H1 (cell line): ENCODE data around the gene DCDC2B. TPM values are rescaled to one million over a fixed set of nuclear protein-coding genes. Genes with fewer than 3 reads are reported as not detected.

Experiments used
- CTCF ChIA-PET: fragments of 300-600 bp; sonication (Branson Sonifier 250); formaldehyde crosslinking; loops from one replicate; lab custom pipeline; 2021; ENCODE audit not compliant: partially characterized antibody; lab: Charles Lee
- POLR2A ChIA-PET: fragments of 300-600 bp; sonication (Branson Sonifier 250); formaldehyde crosslinking; loops from one replicate; lab custom pipeline; 2021; ENCODE audit warnings: inconsistent platforms; ENCODE audit not compliant: partially characterized antibody; lab: Charles Lee
- DNase-seq, 2 experiments: peaks; one replicate each; pipeline versions ENCODE4 v3.0.0 to v3.0.0-alpha.2; 2010 to 2022; ENCODE audit warnings: low spot score in 2 of 2, low read depth in 1 of 2, mixed read lengths in 1 of 2
- FAIRE-seq: peaks from 2 replicates; lab custom pipeline; 2011; peaks lifted over from hg19 to GRCh38; lab: Jason Lieb, UNC
- H2AFZ ChIP-seq: 2 replicates; pipeline ENCODE4 v1.8.1; 2012; ENCODE audit warnings: low read length, inconsistent platforms
- H2AK5ac ChIP-seq: 2 replicates; pipeline ENCODE4 v1.6.1; 2013; ENCODE audit warnings: low read depth, low read length
- H2BK120ac ChIP-seq: replicated peaks from 2 replicates; pipeline ENCODE3; 2013; ENCODE audit warnings: low read depth, low read length, inconsistent platforms
- H2BK12ac ChIP-seq: 2 replicates; pipeline ENCODE4 v1.6.1; 2013; ENCODE audit warnings: low read depth, low read length
- H2BK15ac ChIP-seq: 2 replicates; pipeline ENCODE4 v1.6.1; 2013; ENCODE audit warnings: low read length
- H2BK20ac ChIP-seq: 2 replicates; pipeline ENCODE4 v1.6.1; 2013; ENCODE audit warnings: low read length
- H2BK5ac ChIP-seq: 2 replicates; pipeline ENCODE4 v1.6.1; 2013; ENCODE audit warnings: low read depth, low read length
- H3K14ac ChIP-seq: 2 replicates; pipeline ENCODE4 v1.6.1; 2013; ENCODE audit warnings: inconsistent platforms; ENCODE audit not compliant: insufficient read length
- H3K18ac ChIP-seq: 2 replicates; pipeline ENCODE4 v1.6.1; 2013; ENCODE audit warnings: low read length; ENCODE audit errors: extremely low read depth
- H3K23ac ChIP-seq: 2 replicates; pipeline ENCODE4 v1.6.1; 2013; ENCODE audit warnings: inconsistent platforms; ENCODE audit not compliant: insufficient read length
- H3K23me2 ChIP-seq: 2 replicates; pipeline ENCODE4 v1.6.1; 2013; ENCODE audit warnings: low read depth, low read length
- H3K27ac ChIP-seq: 2 replicates; pipeline ENCODE4 v1.6.1; 2011; ENCODE audit warnings: low read depth, low read length, inconsistent platforms
- H3K27me3 ChIP-seq, 4 experiments: replicated peaks in 1 of 4; 1 replicate in 1 of 4; 2 replicates in 3 of 4; pipeline versions ENCODE4 v1.6.1 to v1.8.1; 2011 to 2013; ENCODE audit warnings: low read length in 3 of 4, mild to moderate bottlenecking in 3 of 4, inconsistent platforms in 2 of 4, mixed read lengths in 2 of 4, moderate library complexity in 1 of 4; ENCODE audit not compliant: control insufficient read depth in 3 of 4, insufficient read depth in 3 of 4; ENCODE audit errors: extremely low read depth in 1 of 4
- H3K36me3 ChIP-seq, 4 experiments: 2 replicates each; pipeline versions ENCODE4 v1.6.1 to v1.8.1; 2011 to 2013; ENCODE audit warnings: mild to moderate bottlenecking in 4 of 4, low read length in 3 of 4, moderate library complexity in 2 of 4, control low read depth in 1 of 4, inconsistent platforms in 1 of 4; ENCODE audit not compliant: insufficient read depth in 4 of 4, control insufficient read depth in 2 of 4
- H3K4ac ChIP-seq: replicated peaks from 2 replicates; pipeline ENCODE3; 2013; ENCODE audit warnings: low read length, low read depth, mixed read lengths, inconsistent platforms; ENCODE audit not compliant: insufficient read length
- H3K4me1 ChIP-seq, 4 experiments: replicated peaks in 1 of 4; 1 replicate in 1 of 4; 2 replicates in 3 of 4; pipeline versions ENCODE4 v1.6.1 to v1.8.1; 2011 to 2013; ENCODE audit warnings: low read length in 3 of 4, inconsistent platforms in 2 of 4, mixed read lengths in 1 of 4; ENCODE audit not compliant: insufficient read depth in 4 of 4, control insufficient read depth in 3 of 4
- H3K4me2 ChIP-seq, 2 experiments: 2 replicates each; pipeline versions ENCODE4 v1.6.1 to v1.8.1; 2011 to 2013; ENCODE audit warnings: low read depth in 2 of 2, low read length in 2 of 2, control low read depth in 1 of 2, inconsistent platforms in 1 of 2, mild to moderate bottlenecking in 1 of 2; ENCODE audit not compliant: insufficient read depth in 1 of 2
- H3K4me3 ChIP-seq, 4 experiments: fragments of 200-600, 300-600 bp in 1 of 4; sonication (generic), shearing (Covaris generic), sonication (Bioruptor Twin) in 1 of 4; 2 replicates each; pipeline versions ENCODE4 v1.5.1 to v1.8.1; 2011 to 2016; ENCODE audit warnings: low read length in 4 of 4, low read depth in 3 of 4, control low read depth in 2 of 4, inconsistent platforms in 2 of 4, mild to moderate bottlenecking in 2 of 4, mixed read lengths in 1 of 4, moderate library complexity in 1 of 4; ENCODE audit not compliant: insufficient read depth in 2 of 4; ENCODE audit errors: extremely low read depth in 1 of 4
- H3K56ac ChIP-seq: replicated peaks from 2 replicates; pipeline ENCODE3; 2013; ENCODE audit warnings: low read depth, mild to moderate bottlenecking, mixed read lengths, low read length, inconsistent platforms; ENCODE audit not compliant: insufficient read length
- H3K79me1 ChIP-seq: 2 replicates; pipeline ENCODE4 v1.6.1; 2013; ENCODE audit warnings: low read depth, low read length, control low read depth
- H3K79me2 ChIP-seq, 2 experiments: 2 replicates each; pipeline versions ENCODE4 v1.6.1 to v1.8.1; 2012 to 2013; ENCODE audit warnings: low read length in 2 of 2, mild to moderate bottlenecking in 2 of 2, inconsistent platforms in 1 of 2; ENCODE audit not compliant: insufficient read depth in 2 of 2, control insufficient read depth in 1 of 2
- H3K9ac ChIP-seq, 4 experiments: replicated peaks in 1 of 4; 1 replicate in 1 of 4; 2 replicates in 3 of 4; pipeline versions ENCODE4 v1.6.1 to v1.8.1; 2011 to 2013; ENCODE audit warnings: low read depth in 3 of 4, low read length in 3 of 4, control low read depth in 2 of 4, mild to moderate bottlenecking in 2 of 4, moderate library complexity in 2 of 4, inconsistent platforms in 1 of 4; ENCODE audit errors: extremely low read depth in 1 of 4
- H3K9me3 ChIP-seq, 2 experiments: 2 replicates each; pipeline versions ENCODE4 v1.6.1 to v1.8.1; 2012 to 2013; ENCODE audit warnings: mild to moderate bottlenecking in 2 of 2, moderate library complexity in 2 of 2, control low read depth in 1 of 2, inconsistent platforms in 1 of 2, low read depth in 1 of 2, low read length in 1 of 2, mixed read lengths in 1 of 2; ENCODE audit not compliant: insufficient read depth in 2 of 2
- H4K20me1 ChIP-seq, 2 experiments: replicated peaks in 1 of 2; 2 replicates each; pipeline versions ENCODE3 to v1.8.1; 2011 to 2013; ENCODE audit warnings: inconsistent platforms in 2 of 2, low read length in 2 of 2, mild to moderate bottlenecking in 1 of 2; ENCODE audit not compliant: insufficient read depth in 2 of 2, control insufficient read depth in 1 of 2
- H4K5ac ChIP-seq: 2 replicates; pipeline ENCODE4 v1.6.1; 2013; ENCODE audit warnings: low read length, low read depth, mixed read lengths, inconsistent platforms; ENCODE audit not compliant: insufficient read length
- H4K8ac ChIP-seq: 2 replicates; pipeline ENCODE4 v1.8.0; 2013; ENCODE audit warnings: mild to moderate bottlenecking, moderate library complexity, low read length, inconsistent platforms; ENCODE audit not compliant: insufficient read depth; ENCODE audit errors: extremely low read depth
- H4K91ac ChIP-seq: replicated peaks from 2 replicates; pipeline ENCODE3; 2013; ENCODE audit warnings: low read length, mixed read lengths, inconsistent platforms; ENCODE audit not compliant: insufficient read length
- CHD2 ChIP-seq: IDR thresholded peaks from 2 replicates; pipeline ENCODE4 v1.6.1; 2012; ENCODE audit warnings: low read length, improper control_type of control experiment
- CTBP2 ChIP-seq: IDR thresholded peaks from 2 replicates; pipeline ENCODE4 v1.7.0; 2011; ENCODE audit warnings: borderline replicate concordance, mild to moderate bottlenecking, moderate library complexity, mixed read lengths, low read length; ENCODE audit not compliant: insufficient read depth, insufficient read length
- JUND ChIP-seq: IDR thresholded peaks from 2 replicates; pipeline ENCODE4 v1.6.1; 2011; ENCODE audit warnings: mild to moderate bottlenecking, improper control_type of control experiment, low read length
- MAFK ChIP-seq: IDR thresholded peaks from 2 replicates; pipeline ENCODE4 v1.6.1; 2012; ENCODE audit warnings: low read depth, mild to moderate bottlenecking, improper control_type of control experiment, low read length
- PHF8 ChIP-seq: fragments of 200-600 bp; sonication (generic); conservative IDR thresholded peaks from 2 replicates; pipeline ENCODE4 v1.7.1; 2012; ENCODE audit warnings: low read depth, mild to moderate bottlenecking, inconsistent platforms, low read length, moderate library complexity
- POU5F1 ChIP-seq: IDR thresholded peaks from 2 replicates; pipeline ENCODE4 v1.6.1; 2011; ENCODE audit warnings: low read depth, mild to moderate bottlenecking, low read length, moderate library complexity
- SIRT6 ChIP-seq: IDR thresholded peaks from one replicate; pipeline ENCODE4 v1.7.1; 2012; ENCODE audit warnings: low read length, inconsistent platforms
- SP4 ChIP-seq: IDR thresholded peaks from 2 replicates; pipeline ENCODE4 v1.6.1; 2012; ENCODE audit warnings: low read length, inconsistent platforms
- TAF1 ChIP-seq: IDR thresholded peaks from 2 replicates; pipeline ENCODE4 v1.6.1; 2011; ENCODE audit warnings: mild to moderate bottlenecking, low read depth, low read length
- TEAD4 ChIP-seq: IDR thresholded peaks from 2 replicates; pipeline ENCODE4 v1.6.1; 2012; ENCODE audit warnings: low read depth, low read length, inconsistent platforms, mixed read lengths
- YY1 ChIP-seq: IDR thresholded peaks from 2 replicates; pipeline ENCODE4 v1.6.1; 2011; ENCODE audit warnings: low read depth, mild to moderate bottlenecking, low read length
- WGBS, 2 experiments: shearing (Covaris generic) in 1 of 2; methylation state at CpG; one replicate each; pipeline versions ENCODE4 v1.1.6 to v1.1.7; 2013 to 2015; ENCODE audit warnings: low lambda C conversion rate in 2 of 2, mixed read lengths in 2 of 2, inconsistent platforms in 1 of 2, low coverage in 1 of 2, missing lambda C conversion rate in 1 of 2; ENCODE audit not compliant: insufficient replicate concordance in 2 of 2, insufficient coverage in 1 of 2, insufficient read length in 1 of 2; ENCODE audit errors: extremely low coverage in 1 of 2, missing lambda C conversion rate in 1 of 2; 5-methylcytosine and 5-hydroxymethylcytosine counted together
- polyA plus RNA-seq, 7 experiments: library from polyadenylated mRNA; depleted of rRNA in 3 of 7; stranded (reverse) in 5 of 7; unstranded in 2 of 7; fragments of >200 nt in 5 of 7; fragments of 200-250 nt in 2 of 7; gene quantifications; 1 replicate in 5 of 7; 2 replicates in 1 of 7; 4 replicates in 1 of 7; pipeline versions ENCODE4 v1.2.1 to v1.2.3, GENCODE V29; 2011 to 2013; ENCODE audit warnings: missing spikeins in 2 of 7, mixed read lengths in 2 of 7
- total RNA-seq: library from RNA; stranded (reverse); fragmentation: NEBNext Ultra II Directional; extraction: Animal tissue kit (Norgen Biotek cat#: 25700); gene quantifications from 2 replicates; pipeline ENCODE4 v1.2.1, GENCODE V29; 2021
- TF ChIP-seq, protein P1 (sequence below): IDR thresholded peaks from 2 replicates; pipeline ENCODE4 v1.6.1; 2011; ENCODE audit warnings: low read depth, mild to moderate bottlenecking, low read length; ENCODE audit not compliant: insufficient read depth
- TF ChIP-seq, protein P2 (sequence below): IDR thresholded peaks from 2 replicates; pipeline ENCODE4 v1.6.1; 2012; ENCODE audit warnings: inconsistent platforms

The DCDC2B gene
- total and polyA plus RNA-seq, 2 of the 8 experiments (the other 6 are each of a cell fraction or from before 2014, with no cell fraction given) = not detected

DNA sequence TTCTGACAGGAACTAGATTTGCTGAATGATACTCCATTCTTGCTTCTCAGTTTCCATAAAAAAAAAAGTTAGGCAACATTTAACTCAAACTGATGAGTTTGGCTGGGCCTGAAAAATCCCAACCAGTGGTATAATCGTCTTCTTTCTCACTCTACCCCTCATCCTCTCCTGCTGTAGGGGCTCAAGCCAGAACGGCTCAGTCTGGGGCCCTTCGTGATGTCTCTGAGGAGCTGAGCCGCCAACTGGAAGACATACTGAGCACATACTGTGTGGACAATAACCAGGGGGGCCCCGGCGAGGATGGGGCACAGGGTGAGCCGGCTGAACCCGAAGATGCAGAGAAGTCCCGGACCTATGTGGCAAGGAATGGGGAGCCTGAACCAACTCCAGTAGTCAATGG, 27.8 kb upstream of the DCDC2B start:
- Histone ChIP-seq H2AK5ac (no peak overlapping the region), H3K27ac (no peak overlapping the region), H3K4me1 (peaks cover 8 to 15% (median 10%) of the 10 kb centered on the region in 4 experiments; a peak in 6 of 7 replicates), H3K9ac (no peak overlapping the region), H3K23ac (no peak overlapping the region), H4K91ac (no peak overlapping the region), H3K23me2 (peaks cover 2% of the 10 kb centered on the region; the same call in 1 of the 2 replicates), H2BK120ac (no peak overlapping the region), H3K79me1 (peaks cover 3% of the 10 kb centered on the region; the same call in 1 of the 2 replicates), H3K27me3 (no peaks in the 10 kb centered on the region), H3K4me2 (peak overlapping the region; percentile 82 to 91; a peak in 3 of 4 replicates), H4K8ac (peak overlapping the region; percentile 52), H2BK5ac (no peak overlapping the region), H4K20me1 (peaks cover 0 to 5% of the 10 kb centered on the region in 2 experiments), H3K79me2 (peaks cover 7 to 39% of the 10 kb centered on the region in 2 experiments), H2BK15ac (no peak overlapping the region), H3K14ac (no peak overlapping the region), H2AFZ (no peak overlapping the region), H3K36me3 (peaks cover 10 to 36% (median 24%) of the 10 kb centered on the region in 4 experiments), H2BK12ac (no peak overlapping the region), H4K5ac (no peak overlapping the region), H3K18ac (no peak overlapping the region), H3K9me3 (no peaks in the 10 kb centered on the region), H2BK20ac (no peak overlapping the region), H3K4me3 (peak overlapping the region; percentile 44 to 89 (median 76); a peak in 5 of 8 replicates), H3K56ac (no peak overlapping the region), H3K4ac (no peak overlapping the region)
- 88% methylated on average over 9 of the region's 9 CpGs; no CpG with 5 or more reads in 1 of the 2 experiments for WGBS, 2 experiments
- POLR2A ChIA-PET = interaction anchor here (0.6 to 18.1 kb wide), 8 partner anchors 9 to 213 kb away, joined by 3 to 332 read pairs (median 4); partner anchors contain the start of genes BSDC1, CCDC28B and IQCC
- DNase-seq (no peak), FAIRE-seq (no peak)
- CTCF ChIA-PET = interaction anchor here (0.5 to 0.6 kb wide), 2 partner anchors 338 to 1689 kb away, joined by 3 to 4 read pairs; no protein-coding TSS in a partner anchor
- TF ChIP-seq TEAD4 = no peak
- TF ChIP-seq YY1 = no peak
- no peak for TF ChIP-seq POU5F1
- no peak for TF ChIP-seq TAF1
- no peak for TF ChIP-seq SIRT6
- TF ChIP-seq, protein P1, sequence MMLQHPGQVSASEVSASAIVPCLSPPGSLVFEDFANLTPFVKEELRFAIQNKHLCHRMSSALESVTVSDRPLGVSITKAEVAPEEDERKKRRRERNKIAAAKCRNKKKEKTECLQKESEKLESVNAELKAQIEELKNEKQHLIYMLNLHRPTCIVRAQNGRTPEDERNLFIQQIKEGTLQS = no peak
- TF ChIP-seq CTBP2 = no peak
- TF ChIP-seq PHF8 = no peak
- TF ChIP-seq, protein P2, sequence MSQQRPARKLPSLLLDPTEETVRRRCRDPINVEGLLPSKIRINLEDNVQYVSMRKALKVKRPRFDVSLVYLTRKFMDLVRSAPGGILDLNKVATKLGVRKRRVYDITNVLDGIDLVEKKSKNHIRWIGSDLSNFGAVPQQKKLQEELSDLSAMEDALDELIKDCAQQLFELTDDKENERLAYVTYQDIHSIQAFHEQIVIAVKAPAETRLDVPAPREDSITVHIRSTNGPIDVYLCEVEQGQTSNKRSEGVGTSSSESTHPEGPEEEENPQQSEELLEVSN = no peak
- no peak for TF ChIP-seq MAFK
- no peak for TF ChIP-seq JUND
- no peak for TF ChIP-seq SP4
- TF ChIP-seq CHD2 = no peak
